ENCODE measurements around the gene HMG20B.

HMG20B gene

DNA sequence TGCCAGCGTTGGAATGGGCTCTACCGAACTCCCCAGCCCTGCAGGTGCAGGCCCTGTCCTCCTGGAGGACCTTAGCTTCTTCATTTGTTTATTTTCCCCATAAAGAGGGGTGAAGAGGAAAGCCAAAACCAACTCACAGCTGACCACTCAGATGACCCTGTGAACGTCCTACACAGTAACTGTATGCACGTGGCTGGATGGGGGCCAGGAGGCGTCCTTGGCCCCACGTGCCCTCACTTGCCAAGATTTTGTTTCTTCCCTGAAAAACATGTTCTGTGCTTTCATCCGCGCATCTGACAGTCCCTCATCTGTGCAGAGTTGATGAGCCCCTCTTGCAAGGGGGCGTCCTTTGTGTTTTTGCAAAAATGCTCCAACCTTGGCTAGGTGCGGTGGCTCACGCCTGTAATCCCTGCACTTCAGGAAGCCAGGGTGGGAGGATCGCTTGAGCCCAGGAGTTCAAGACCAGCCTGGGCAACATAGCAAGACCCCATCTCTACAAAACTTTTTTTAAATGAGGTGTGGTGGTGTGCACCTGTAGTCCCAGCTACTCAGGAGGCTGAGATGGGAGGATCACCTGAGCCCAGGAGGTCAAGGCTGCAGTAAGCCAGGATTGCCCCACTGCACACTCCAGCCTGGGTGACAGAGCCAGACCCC, 39.1 kb upstream of the HMG20B start:
- DNase-seq (ENCODE audit: insufficient read length, low spot score) (no peak), FAIRE-seq (no peak)
- TF ChIP-seq, protein P1, sequence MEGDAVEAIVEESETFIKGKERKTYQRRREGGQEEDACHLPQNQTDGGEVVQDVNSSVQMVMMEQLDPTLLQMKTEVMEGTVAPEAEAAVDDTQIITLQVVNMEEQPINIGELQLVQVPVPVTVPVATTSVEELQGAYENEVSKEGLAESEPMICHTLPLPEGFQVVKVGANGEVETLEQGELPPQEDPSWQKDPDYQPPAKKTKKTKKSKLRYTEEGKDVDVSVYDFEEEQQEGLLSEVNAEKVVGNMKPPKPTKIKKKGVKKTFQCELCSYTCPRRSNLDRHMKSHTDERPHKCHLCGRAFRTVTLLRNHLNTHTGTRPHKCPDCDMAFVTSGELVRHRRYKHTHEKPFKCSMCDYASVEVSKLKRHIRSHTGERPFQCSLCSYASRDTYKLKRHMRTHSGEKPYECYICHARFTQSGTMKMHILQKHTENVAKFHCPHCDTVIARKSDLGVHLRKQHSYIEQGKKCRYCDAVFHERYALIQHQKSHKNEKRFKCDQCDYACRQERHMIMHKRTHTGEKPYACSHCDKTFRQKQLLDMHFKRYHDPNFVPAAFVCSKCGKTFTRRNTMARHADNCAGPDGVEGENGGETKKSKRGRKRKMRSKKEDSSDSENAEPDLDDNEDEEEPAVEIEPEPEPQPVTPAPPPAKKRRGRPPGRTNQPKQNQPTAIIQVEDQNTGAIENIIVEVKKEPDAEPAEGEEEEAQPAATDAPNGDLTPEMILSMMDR (IDR thresholded peaks at IDR 0.05; ENCODE audit: insufficient read depth, missing control alignments) = no peak

DNA sequence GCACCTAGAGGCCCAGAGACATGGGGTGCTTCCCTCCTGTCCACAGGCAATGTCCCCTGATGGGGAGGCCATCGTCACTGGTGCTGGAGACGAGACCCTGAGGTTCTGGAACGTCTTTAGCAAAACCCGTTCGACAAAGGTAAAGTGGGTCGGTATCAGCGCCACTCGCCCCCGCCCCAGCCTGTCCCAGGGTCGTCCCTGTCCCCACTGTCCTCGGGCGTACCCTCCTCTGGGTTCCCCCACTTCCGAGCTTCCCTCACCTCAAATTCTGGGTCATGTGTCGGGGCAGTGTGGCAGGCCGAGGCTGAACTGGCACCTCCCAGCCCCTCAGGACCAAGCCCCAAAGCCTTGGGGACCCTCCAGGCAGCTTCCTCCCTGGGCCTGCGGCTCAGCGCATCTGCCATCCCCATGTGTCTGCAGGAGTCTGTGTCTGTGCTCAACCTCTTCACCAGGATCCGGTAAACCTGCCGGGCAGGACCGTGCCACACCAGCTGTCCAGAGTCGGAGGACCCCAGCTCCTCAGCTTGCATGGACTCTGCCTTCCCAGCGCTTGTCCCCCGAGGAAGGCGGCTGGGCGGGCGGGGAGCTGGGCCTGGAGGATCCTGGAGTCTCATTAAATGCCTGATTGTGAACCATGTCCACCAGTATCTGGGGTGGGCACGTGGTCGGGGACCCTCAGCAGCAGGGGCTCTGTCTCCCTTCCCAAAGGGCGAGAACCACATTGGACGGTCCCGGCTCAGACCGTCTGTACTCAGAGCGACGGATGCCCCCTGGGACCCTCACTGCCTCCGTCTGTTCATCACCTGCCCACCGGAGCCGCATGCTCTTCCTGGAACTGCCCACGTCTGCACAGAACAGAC, 38.1 kb upstream of the HMG20B start:
- TF ChIP-seq, protein P1 (IDR thresholded peaks at IDR 0.05; ENCODE audit: insufficient read depth, missing control alignments) = no peak
- FAIRE-seq = no peak
- no peak for DNase-seq (ENCODE audit: insufficient read length, low spot score)

DNA sequence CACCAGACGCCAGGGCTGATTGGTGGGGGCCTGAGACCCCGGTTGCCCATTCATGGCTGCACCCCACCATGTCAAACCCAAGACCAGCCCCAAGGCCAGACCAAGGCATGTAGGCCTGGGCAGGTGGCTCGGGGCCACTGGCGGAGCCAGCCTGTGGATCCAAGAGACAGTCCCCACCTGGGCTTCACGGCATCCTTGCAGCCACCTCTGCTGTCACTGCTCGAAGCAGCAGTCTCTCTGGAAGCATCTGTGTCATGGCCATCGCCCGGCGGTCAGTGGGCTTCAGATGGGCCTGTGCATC, 37.6 kb upstream of the HMG20B start:
- no peak for FAIRE-seq
- TF ChIP-seq, protein P1 (IDR thresholded peaks at IDR 0.05; ENCODE audit: insufficient read depth, missing control alignments) = no peak
- DNase-seq (ENCODE audit: insufficient read length, low spot score) = no peak

DNA sequence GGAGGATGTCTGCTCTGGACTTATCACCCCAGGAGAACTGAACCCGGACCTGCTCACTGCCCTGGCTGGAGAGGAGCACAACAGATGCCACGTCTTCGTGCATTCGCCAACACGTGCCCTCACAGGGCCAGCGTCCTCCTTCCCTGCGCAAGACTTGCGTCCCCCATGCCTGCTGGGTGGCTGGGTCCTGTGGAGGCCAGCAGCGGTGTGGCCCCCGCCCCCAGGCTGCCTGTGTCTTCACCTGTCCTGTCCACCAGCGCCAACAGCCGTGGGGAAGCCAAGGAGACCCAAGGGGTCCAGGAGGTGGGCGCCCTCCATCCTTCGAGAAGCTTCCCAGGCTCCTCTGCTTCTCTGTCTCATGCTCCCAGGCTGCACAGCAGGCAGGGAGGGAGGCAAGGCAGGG, 37.2 kb upstream of the HMG20B start:
- TF ChIP-seq, protein P1 (IDR thresholded peaks at IDR 0.05; ENCODE audit: insufficient read depth, missing control alignments) = no peak
- DNase-seq (ENCODE audit: insufficient read length, low spot score) (no peak), FAIRE-seq (no peak)

DNA sequence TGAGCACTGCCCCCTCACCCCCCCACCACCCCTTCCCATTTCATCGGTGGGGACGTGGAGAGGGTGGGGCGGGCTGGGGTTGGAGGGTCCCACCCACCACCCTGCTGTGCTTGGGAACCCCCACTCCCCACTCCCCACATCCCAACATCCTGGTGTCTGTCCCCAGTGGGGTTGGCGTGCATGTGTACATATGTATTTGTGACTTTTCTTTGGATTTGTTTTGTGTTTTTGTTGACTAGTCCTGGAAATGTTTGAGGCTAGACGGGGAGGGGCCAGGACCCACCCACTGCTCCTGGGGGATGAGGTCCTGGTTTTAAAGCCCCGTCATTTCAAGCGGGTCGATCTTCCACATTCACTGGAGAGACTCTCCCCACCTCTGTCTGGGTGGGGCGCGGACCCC, 36.8 kb upstream of the HMG20B start:
- DNase-seq (ENCODE audit: insufficient read length, low spot score) = no peak
- TF ChIP-seq, protein P1 (IDR thresholded peaks at IDR 0.05; ENCODE audit: insufficient read depth, missing control alignments) = no peak
- no peak for FAIRE-seq

DNA sequence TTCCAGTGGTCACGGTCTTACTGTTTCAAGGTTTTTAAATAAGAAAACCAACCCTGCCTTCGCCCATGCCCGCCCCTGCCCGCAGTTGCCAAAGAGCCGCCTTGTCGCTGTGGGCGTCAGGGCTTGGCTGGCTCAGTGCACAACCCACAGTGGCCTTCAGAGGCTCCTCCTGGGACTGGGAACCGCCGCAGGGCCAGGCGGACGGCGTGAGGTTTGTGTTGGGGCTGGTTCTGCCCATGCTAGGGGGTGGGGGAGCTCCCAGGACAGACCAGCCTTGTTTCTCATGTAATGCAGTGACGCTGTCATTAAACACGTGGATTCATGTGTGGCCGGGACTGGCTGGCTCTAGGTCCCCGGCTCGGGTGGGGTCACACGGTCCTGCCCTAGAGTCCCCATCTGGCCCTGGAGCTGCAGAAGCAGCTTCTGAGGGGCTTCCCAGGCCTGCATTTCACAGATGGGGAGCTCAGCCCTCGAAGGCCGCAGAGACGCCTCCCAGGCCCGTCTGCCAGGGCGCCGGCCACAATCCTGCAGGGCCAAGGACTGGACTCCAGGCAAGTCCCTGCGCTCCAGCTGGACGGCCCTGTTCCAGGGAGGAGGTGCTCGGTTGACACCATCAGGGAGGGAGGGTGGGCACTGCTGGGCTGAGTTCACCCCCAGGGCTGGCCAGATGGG, 36.2 kb upstream of the HMG20B start:
- FAIRE-seq = no peak
- TF ChIP-seq, protein P1 (IDR thresholded peaks at IDR 0.05; ENCODE audit: insufficient read depth, missing control alignments) = no peak
- DNase-seq (ENCODE audit: insufficient read length, low spot score) = no peak

DNA sequence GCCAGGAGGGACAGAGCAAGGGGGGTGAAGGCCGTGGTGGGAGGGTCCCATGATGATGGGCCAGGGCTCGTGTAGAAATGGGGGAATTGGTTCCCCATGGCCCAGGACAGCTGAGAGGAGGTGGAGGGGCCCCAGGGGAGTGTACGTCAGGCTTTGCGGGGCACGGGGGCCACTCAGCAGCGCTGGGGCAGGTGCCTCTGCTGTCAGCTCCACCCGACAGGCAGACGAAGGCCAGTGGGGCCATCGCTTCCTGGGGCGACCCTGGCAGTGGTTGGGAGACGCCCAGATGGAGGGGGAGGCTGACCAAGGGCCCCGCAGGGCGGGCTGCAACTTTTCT, 35.7 kb upstream of the HMG20B start:
- TF ChIP-seq, protein P1 (IDR thresholded peaks at IDR 0.05; ENCODE audit: insufficient read depth, missing control alignments) = no peak
- FAIRE-seq (no peak), DNase-seq (ENCODE audit: insufficient read length, low spot score) (no peak)
